Prostate gland (tissue), 2 donors: ENCODE data around the gene TMEM119. TPM values are rescaled to one million over a fixed set of nuclear protein-coding genes. Genes with fewer than 3 reads are reported as not detected.

Experiments used
- DNase-seq: peaks from one replicate; pipeline ENCODE4 v3.0.0-alpha.2; 2019; ENCODE audit warnings: low spot score
- H3K27ac ChIP-seq, 2 donors: fragments of 200-600 bp; sonication (generic); 2 replicates each; pipeline ENCODE4 v1.5.1; 2017 to 2019
- H3K27me3 ChIP-seq: fragments of 200-600 bp; sonication (generic); replicated peaks from 2 replicates; pipeline ENCODE4 v1.5.1; 2019; ENCODE audit not compliant: insufficient read depth
- H3K36me3 ChIP-seq, 2 donors: fragments of 200-600 bp; sonication (generic); 1 replicate in 1 of 2; 2 replicates in 1 of 2; pipeline versions ENCODE4 v1.5.1 to v1.8.1; 2017 to 2019
- H3K4me1 ChIP-seq: fragments of 200-600 bp; sonication (generic); replicated peaks from 2 replicates; pipeline ENCODE4 v1.5.1; 2019
- H3K4me3 ChIP-seq, 2 donors: fragments of 200-600 bp; sonication (generic); 2 replicates each; pipeline ENCODE4 v1.5.1; 2017 to 2019
- H3K9me3 ChIP-seq: fragments of 200-600 bp; sonication (generic); 2 replicates; pipeline ENCODE4 v1.5.1; 2017
- CTCF ChIP-seq, 4 experiments: fragments of 200-600 bp in 2 of 4; fragments of 450-650 bp in 2 of 4; sonication (generic) in 2 of 4; IDR thresholded peaks; 1 replicate in 3 of 4; 2 replicates in 1 of 4; pipeline ENCODE4 v1.5.1; 2016 to 2019; ENCODE audit warnings: antibody characterized with exemption in 4 of 4, mild to moderate bottlenecking in 2 of 4, moderate library complexity in 2 of 4
- POLR2A ChIP-seq: fragments of 450-650 bp; IDR thresholded peaks from one replicate; pipeline ENCODE4 v1.6.1; 2016; ENCODE audit warnings: antibody characterized with exemption, mild to moderate bottlenecking
- POLR2AphosphoS5 ChIP-seq: sonication (generic); formaldehyde crosslinking; IDR thresholded peaks from one replicate; pipeline ENCODE4 v1.6.1; 2017; ENCODE audit warnings: antibody characterized with exemption
- WGBS: methylation state at CpG from one replicate; pipeline ENCODE4 v1.1.5; 2018; 5-methylcytosine and 5-hydroxymethylcytosine counted together
- intact Hi-C: fragments of 100-400 bp; cut with DNase I; formaldehyde crosslinking; loops from one replicate; pipeline ENCODE4 v1.14.2; 2022
- total RNA-seq, 2 donors: library from RNA; depleted of rRNA; stranded (reverse); fragments of >200 nt; gene quantifications; one replicate each; pipeline ENCODE4 v1.1.0, GENCODE V29; 2016

Gene TMEM119
- total RNA-seq, 2 donors from 2014 or later = 1.7 to 19.1 TPM

- 91% methylated on average over 8 of the region's 8 CpGs for WGBS
- Histone ChIP-seq H3K36me3 (no peaks in the 10 kb centered on the region), H3K4me1 (peaks cover 3% of the 10 kb centered on the region), H3K9me3 (no peaks in the 10 kb centered on the region), H3K27me3 (no peaks in the 10 kb centered on the region), H3K27ac (no peak overlapping the region), H3K4me3 (no peak overlapping the region)
- intact Hi-C loops = no loop called here
- no peak for DNase-seq
- TF ChIP-seq CTCF (IDR thresholded peaks at IDR 0.05) (no peak), POLR2AphosphoS5 (no peak), POLR2A (no peak)
Measured at GRCh38 chr12:108627134-108627920, 29.4 kb upstream of the TMEM119 start.

- peaks cover 3% of the 10 kb centered on the region for H3K4me1 ChIP-seq
- no peaks in the 10 kb centered on the region for H3K36me3 ChIP-seq
- DNase-seq = no peak
- H3K27me3 ChIP-seq = no peaks in the 10 kb centered on the region
- no peaks in the 10 kb centered on the region for H3K9me3 ChIP-seq
- TF ChIP-seq CTCF (IDR thresholded peaks at IDR 0.05) (no peak), POLR2AphosphoS5 (no peak), POLR2A (no peak)
- no peak overlapping the region for H3K4me3 ChIP-seq
- intact Hi-C loops = no loop called here
- no peak overlapping the region for H3K27ac ChIP-seq
- WGBS = 72% methylated on average over 3 of the region's 3 CpGs
Measured at GRCh38 chr12:108625228-108625627, 27.3 kb upstream of the TMEM119 start.

- TF ChIP-seq POLR2A (no peak), CTCF (IDR thresholded peaks at IDR 0.05) (no peak), POLR2AphosphoS5 (no peak)
- Histone ChIP-seq H3K4me1 (peaks cover 3% of the 10 kb centered on the region), H3K27ac (no peak overlapping the region), H3K9me3 (no peaks in the 10 kb centered on the region), H3K36me3 (no peaks in the 10 kb centered on the region), H3K4me3 (no peak overlapping the region), H3K27me3 (no peaks in the 10 kb centered on the region)
- DNase-seq = no peak
- intact Hi-C loops = no loop called here
- 90% methylated on average over 8 of the region's 8 CpGs for WGBS
Measured at GRCh38 chr12:108623577-108623976, 25.7 kb upstream of the TMEM119 start.

- intact Hi-C loops = no loop called here
Measured at GRCh38 chr12:108622921-108623514, 25.1 kb upstream of the TMEM119 start.

More at GRCh38 chr12:108622921-108623514, 25.1 kb upstream of the TMEM119 start:
- WGBS = 85% methylated on average over 14 of the region's 14 CpGs
- no peak for DNase-seq
- Histone ChIP-seq H3K36me3 (no peaks in the 10 kb centered on the region), H3K9me3 (no peaks in the 10 kb centered on the region), H3K27ac (no peak overlapping the region), H3K27me3 (no peaks in the 10 kb centered on the region), H3K4me3 (no peak overlapping the region), H3K4me1 (peaks cover 3% of the 10 kb centered on the region)
- TF ChIP-seq CTCF (IDR thresholded peaks at IDR 0.05) (no peak), POLR2A (no peak), POLR2AphosphoS5 (no peak)
